GM21786 (cell line): ENCODE data around the gene SLC4A7.
"Not testable (repeated sequence)": the region's sequence is repeated elsewhere in the genome, so short reads cannot be mapped to it uniquely, and the experiment has no call there.

ENCODE experiments used
- ATAC-seq: cut with Tn5 transposase; IDR thresholded peaks from one replicate; pipeline ENCODE4 v1.9.1; 2021; ENCODE audit not compliant: unreplicated experiment

SLC4A7 gene

GRCh38 chr3:27366062-27366591 lies 118.1 kb downstream of the SLC4A7 start:
- no peak for ATAC-seq

DNA sequence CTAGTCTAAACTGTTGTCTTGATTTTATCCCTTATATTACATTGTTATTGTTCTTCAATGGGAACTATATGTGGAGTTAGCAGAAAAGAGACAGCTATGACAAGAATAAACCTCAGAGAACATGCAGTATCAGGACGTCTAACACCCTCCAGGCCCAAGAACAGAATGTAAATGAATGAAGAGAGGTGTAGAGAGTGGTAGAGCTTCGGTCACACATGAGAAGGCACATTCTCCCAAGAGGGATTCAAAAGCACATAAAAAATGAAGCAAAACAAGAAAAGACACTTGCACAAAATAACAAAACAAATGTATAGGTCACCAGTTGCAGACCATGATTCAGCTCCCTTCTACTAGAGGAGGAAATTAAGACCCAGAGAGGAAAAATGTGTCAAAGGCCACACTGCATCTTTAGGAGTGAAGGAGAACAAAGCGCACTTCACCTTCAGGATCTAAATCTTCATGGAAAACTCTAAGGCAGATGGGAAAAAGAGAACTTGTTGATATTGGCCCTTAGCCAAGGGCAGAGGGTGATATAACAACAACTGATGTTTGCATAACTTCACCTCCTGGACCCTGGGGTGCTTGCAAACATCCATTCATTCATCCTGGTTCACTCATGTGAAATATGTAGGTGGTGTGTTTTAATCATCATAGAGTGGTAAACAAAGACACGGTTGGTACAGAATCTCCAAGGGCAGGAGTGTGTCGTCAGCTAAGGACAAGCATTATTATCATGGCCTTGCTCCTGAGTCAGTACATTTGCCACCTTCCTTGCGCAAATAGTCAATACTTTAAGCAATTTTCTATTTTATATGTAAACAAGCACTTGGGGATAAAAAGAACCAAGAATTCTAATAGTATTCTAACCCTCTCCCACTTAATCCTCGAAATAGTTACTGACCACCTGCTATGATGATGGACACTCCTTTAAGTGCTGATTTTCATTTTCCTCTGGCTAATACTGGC lies 123.8 kb downstream of the SLC4A7 start:
- peak; percentile 56 for ATAC-seq

GRCh38 chr3:27358372-27358771 lies 125.8 kb downstream of the SLC4A7 start:
- ATAC-seq, result no peak

DNA sequence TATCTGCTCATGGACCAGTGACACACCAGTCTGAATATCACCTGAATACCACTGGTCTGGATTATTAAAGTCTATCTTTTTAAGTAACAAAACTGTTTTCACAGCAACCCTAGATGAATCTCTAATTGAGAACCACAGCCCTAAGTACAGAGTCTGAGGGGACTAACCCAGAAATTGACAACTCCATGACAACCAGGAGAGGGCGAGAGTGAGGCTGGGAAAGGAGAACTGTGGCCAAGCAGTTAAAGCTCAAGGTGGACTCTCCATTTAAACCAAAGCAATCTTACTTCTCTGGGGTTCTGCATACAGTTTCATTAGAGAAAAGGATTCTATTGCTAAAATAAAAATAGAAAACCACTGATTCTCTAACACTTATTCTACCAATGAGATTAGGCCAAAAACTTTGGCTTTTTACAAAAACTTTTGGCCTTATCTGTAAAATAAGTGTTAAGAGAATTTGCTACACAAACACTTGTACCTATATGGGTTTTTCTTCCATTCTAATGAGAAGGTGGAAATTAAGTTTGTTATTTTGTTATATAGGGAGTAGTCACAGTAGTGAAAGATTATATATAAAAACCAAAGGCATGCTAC lies 126.4 kb downstream of the SLC4A7 start:
- peak; percentile 81 for ATAC-seq

- no peak for ATAC-seq
Observed at GRCh38 chr3:27356976-27357375, 127.2 kb downstream of the SLC4A7 start.

- no peak for ATAC-seq
Observed at GRCh38 chr3:27354588-27355203, 129.5 kb downstream of the SLC4A7 start.

DNA sequence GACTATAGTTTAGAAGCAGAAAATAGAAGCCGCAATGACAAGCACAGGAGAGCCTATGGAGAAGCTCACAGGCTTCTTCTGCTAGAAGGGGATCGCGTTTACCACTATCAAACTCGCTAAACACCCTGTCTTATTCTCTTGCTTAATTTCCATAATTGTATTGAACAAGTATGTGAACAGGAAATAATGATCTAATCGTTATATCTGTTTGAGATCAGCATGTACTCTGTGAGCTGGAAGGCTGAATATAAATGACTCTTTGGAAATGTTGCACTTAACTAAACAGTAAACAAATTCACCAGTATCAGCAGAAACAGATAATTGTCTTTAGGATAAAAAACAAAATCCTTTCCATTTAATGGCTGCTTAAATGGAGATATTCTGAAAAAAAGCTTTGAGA lies 130.0 kb downstream of the SLC4A7 start:
- ATAC-seq, result no peak

- ATAC-seq, result no peak
Observed at GRCh38 chr3:27353221-27353620, 131.0 kb downstream of the SLC4A7 start.

DNA sequence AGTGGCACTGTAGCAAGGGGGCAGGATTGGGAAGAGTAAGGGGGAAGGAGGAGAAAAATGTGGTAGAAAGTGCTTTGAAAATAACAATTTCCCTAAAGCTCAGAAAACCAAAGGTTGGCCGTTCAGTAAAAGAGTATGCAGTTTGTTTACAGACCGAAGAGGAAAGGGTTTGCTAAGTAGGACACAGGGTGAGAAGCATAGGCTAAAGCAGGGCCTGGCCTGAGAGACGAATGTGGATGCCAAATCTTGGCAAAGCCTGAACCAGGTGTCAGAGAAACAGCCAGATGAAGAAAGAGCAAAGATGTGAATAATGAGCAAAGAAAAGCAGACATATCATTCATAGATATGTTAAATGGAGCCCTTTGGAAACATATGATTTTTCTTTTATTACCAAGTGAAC lies 132.1 kb downstream of the SLC4A7 start:
- no peak for ATAC-seq

- peak; percentile 82 for ATAC-seq
Observed at GRCh38 chr3:27349832-27350231, 134.4 kb downstream of the SLC4A7 start.

GRCh38 chr3:27345959-27346865 lies 138.0 kb downstream of the SLC4A7 start:
- ATAC-seq, result no peak

GRCh38 chr3:27345493-27345892 lies 138.7 kb downstream of the SLC4A7 start:
- ATAC-seq, result peak; percentile 35

GRCh38 chr3:27345045-27345444 lies 139.1 kb downstream of the SLC4A7 start:
- no peak for ATAC-seq

GRCh38 chr3:27344192-27344591 lies 140.0 kb downstream of the SLC4A7 start:
- ATAC-seq, result no peak

DNA sequence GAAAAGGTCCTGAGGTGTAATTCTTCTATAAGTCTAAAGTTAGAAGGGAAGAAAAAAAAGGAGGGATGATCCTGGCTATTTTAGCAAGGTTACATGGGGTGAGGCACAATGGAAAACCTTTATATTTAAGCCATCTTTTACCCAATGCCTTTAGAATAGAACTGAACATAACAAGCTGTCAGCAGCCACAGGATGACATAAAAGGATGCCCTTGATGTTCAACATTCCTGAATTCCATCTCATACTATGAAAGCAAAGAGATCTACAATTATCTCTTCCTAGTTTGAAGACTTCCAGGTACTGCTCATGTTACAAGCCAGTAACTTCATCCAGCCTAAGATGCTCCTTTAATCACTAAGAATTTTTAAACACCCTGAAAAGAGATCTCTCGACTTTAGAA lies 141.9 kb downstream of the SLC4A7 start:
- no peak for ATAC-seq

DNA sequence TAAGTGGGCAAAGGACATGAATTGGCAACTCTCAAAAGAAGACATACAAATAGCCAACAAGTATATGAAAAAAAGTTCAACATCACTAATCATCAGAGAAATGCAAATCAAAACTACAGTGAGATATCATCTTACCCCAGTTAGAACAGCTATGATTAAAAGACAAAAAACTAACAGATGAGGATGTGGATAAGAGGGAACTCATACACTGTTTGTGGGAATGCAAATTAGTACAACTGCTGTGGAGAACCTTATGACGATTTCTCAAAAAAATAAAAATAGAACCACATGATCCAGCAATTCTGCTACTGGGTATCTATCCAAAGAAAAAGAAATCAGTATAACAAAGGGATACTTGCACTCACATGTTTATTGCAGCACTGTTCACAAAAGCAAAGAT lies 143.7 kb downstream of the SLC4A7 start:
- ATAC-seq, result peak; percentile 86

DNA sequence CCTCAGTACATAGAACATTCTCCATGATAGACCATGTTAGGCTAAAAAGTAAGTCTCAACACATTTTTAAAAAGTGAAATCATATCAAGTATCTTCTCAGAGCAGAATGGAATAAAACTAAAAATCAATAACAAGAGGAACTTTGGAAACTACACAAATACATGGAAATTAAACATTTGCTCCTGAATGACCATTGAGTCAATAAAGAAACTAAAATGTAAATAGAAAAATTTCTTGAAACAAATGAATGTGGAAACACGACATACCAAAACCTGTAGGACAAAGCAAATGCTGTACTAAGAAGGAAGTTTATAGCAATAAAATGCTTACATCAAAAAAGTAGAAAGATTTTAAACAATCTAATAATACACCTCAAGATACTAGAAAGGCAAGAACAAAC lies 148.6 kb downstream of the SLC4A7 start:
- ATAC-seq, result no peak

GRCh38 chr3:27333843-27334242 lies 150.3 kb downstream of the SLC4A7 start:
- no peak for ATAC-seq

- not testable (repeated sequence) for ATAC-seq
Observed at GRCh38 chr3:27328982-27329762, 155.0 kb downstream of the SLC4A7 start.
